ENCODE results near the gene BAAT. TPM values are rescaled to one million over a fixed set of nuclear protein-coding genes. Genes with fewer than 3 reads are reported as not detected.

BAAT gene
- total and polyA plus RNA-seq, 2 of the 13 experiments (the other 11 are each of a cell fraction or from before 2014, with no cell fraction given) = 0.71 to 7.9 TPM

GRCh38 chr9:101353683-101354082, 31.1 kb downstream of the BAAT start (continued):
- peak; percentile 59; the same call in 1 of the 2 replicates for TF ChIP-seq ARID5B (CRISPR knock-in tag; IDR thresholded peaks at IDR 0.05)
- no peak for TF ChIP-seq MIXL1 (CRISPR knock-in tag; IDR thresholded peaks at IDR 0.05)
- TF ChIP-seq NR2F1 (CRISPR knock-in tag; IDR thresholded peaks at IDR 0.05) = 0 out of 4 replicates have a peak, but pooled peaks of 1 of the 2 experiments have one; percentile 9
- TF ChIP-seq ZNF615 (CRISPR knock-in tag; IDR thresholded peaks at IDR 0.05; ENCODE audit: borderline replicate concordance) = no peak
- peak; percentile 47; the same call in 1 of the 2 replicates for TF ChIP-seq NCOA2 (CRISPR knock-in tag; IDR thresholded peaks at IDR 0.05)
- TF ChIP-seq BCL6 (CRISPR knock-in tag; IDR thresholded peaks at IDR 0.05) = peak; percentile 49; the same call in 1 of the 2 replicates
- TF ChIP-seq ZBTB26 (CRISPR knock-in tag; IDR thresholded peaks at IDR 0.05; ENCODE audit: borderline replicate concordance) = peak; percentile 83
- TF ChIP-seq GATA4 (IDR thresholded peaks at IDR 0.05; ENCODE audit: borderline replicate concordance, low read depth) = no peak
- TF ChIP-seq ZNF605 (CRISPR knock-in tag; IDR thresholded peaks at IDR 0.05) = no peak
- TF ChIP-seq ATF4 (CRISPR knock-in tag; IDR thresholded peaks at IDR 0.05) = peak in 1 of 2 experiments; percentile 48; a peak in 1 of 4 replicates
- peak; percentile 55; the same call in 1 of the 2 replicates for TF ChIP-seq MED1 (CRISPR knock-in tag; IDR thresholded peaks at IDR 0.05)
- 0 out of 2 replicates have a peak, but pooled peaks have one; percentile 6 for TF ChIP-seq MEF2D (CRISPR knock-in tag; IDR thresholded peaks at IDR 0.05)
- TF ChIP-seq CEBPG (CRISPR knock-in tag; IDR thresholded peaks at IDR 0.05) = 0 out of 2 replicates have a peak, but pooled peaks have one; percentile 4
- peak; percentile 45; the same call in 1 of the 2 replicates for TF ChIP-seq ETV5 (CRISPR knock-in tag; IDR thresholded peaks at IDR 0.05; ENCODE audit: borderline replicate concordance)
- 0 out of 2 replicates have a peak, but pooled peaks have one; percentile 12 for TF ChIP-seq HOMEZ (CRISPR knock-in tag; IDR thresholded peaks at IDR 0.05; ENCODE audit: low read depth)
- TF ChIP-seq TFAP4 (IDR thresholded peaks at IDR 0.05; ENCODE audit: borderline replicate concordance, low read depth) = no peak
- TF ChIP-seq SOX6 (IDR thresholded peaks at IDR 0.05) = no peak
- TF ChIP-seq SOX6 (CRISPR knock-in tag; IDR thresholded peaks at IDR 0.05) = 0 out of 2 replicates have a peak, but pooled peaks have one; percentile 8
- no peak for TF ChIP-seq ZBTB38 (CRISPR knock-in tag; IDR thresholded peaks at IDR 0.05)
- peak in 1 of 2 experiments; percentile 66; a peak in 2 of 4 replicates for TF ChIP-seq EP300 (IDR thresholded peaks at IDR 0.05; ENCODE audit: low read depth in 2 of 2, low read length in 2 of 2)
- no peak for TF ChIP-seq EP300 (CRISPR knock-in tag; IDR thresholded peaks at IDR 0.05; ENCODE audit: borderline replicate concordance)
- TF ChIP-seq ZNF878 (CRISPR knock-in tag; IDR thresholded peaks at IDR 0.05) = peak; percentile 85; the same call in 1 of the 2 replicates
- TF ChIP-seq ZNF781 (CRISPR knock-in tag; IDR thresholded peaks at IDR 0.05; ENCODE audit: borderline replicate concordance, not compliant biosample characterization) = no peak

All from HepG2 (cell line).